Activated CD4-positive, alpha-beta T cell treated with anti-CD3 and anti-CD28 coated beads, Interleukin-2, amount 50 U/mL, for 48 hours (primary cell): ENCODE measurements around the gene IDUA.
"Not testable (repeated sequence)": the region's sequence is repeated elsewhere in the genome, so short reads cannot be mapped to it uniquely, and the experiment has no call there.

Experiments used
- DNase-seq, 2 experiments: peaks; one replicate each; pipeline ENCODE4 v3.0.0-alpha.2; 2020

The IDUA gene

GRCh38 chr4:987624-988513, 1.0 kb downstream of the IDUA start:
- DNase-seq, result no peak

GRCh38 chr4:988726-989721, 2.2 kb downstream of the IDUA start:
- DNase-seq, result no peak

- no peak for DNase-seq
Observed at GRCh38 chr4:989722-990471, 3.1 kb downstream of the IDUA start.

GRCh38 chr4:990746-991367, 4.0 kb downstream of the IDUA start:
- DNase-seq, result no peak

- no peak for DNase-seq
Observed at GRCh38 chr4:991451-992296, 4.8 kb downstream of the IDUA start.

GRCh38 chr4:992297-993110, 5.7 kb downstream of the IDUA start:
- DNase-seq, result no peak

- DNase-seq, result no peak
Observed at GRCh38 chr4:993111-994029, 6.5 kb downstream of the IDUA start, which contains the start of gene SLC26A1. Gene SLC26A1 (minus strand): TSS chr4:993404. CDS start chr4:991703, 1,701 bp downstream.

GRCh38 chr4:995311-996026, 8.6 kb downstream of the IDUA start:
- DNase-seq, result no peak

- DNase-seq, result no peak
Observed at GRCh38 chr4:996030-996996, 9.5 kb downstream of the IDUA start.

GRCh38 chr4:996997-997374, 10.1 kb downstream of the IDUA start:
- no peak for DNase-seq

- no peak for DNase-seq
Observed at GRCh38 chr4:997375-998071, 10.7 kb downstream of the IDUA start.

GRCh38 chr4:998096-998691, 11.3 kb downstream of the IDUA start:
- no peak for DNase-seq

GRCh38 chr4:999240-999863, 12.5 kb downstream of the IDUA start:
- DNase-seq, result not testable (repeated sequence)

GRCh38 chr4:999882-1000425, 13.1 kb downstream of the IDUA start:
- no peak for DNase-seq

- no peak for DNase-seq
Observed at GRCh38 chr4:1000686-1001260, 13.9 kb downstream of the IDUA start.
